Measurements from ENCODE around the gene SENP7. TPM values are rescaled to one million over a fixed set of nuclear protein-coding genes. Genes with fewer than 3 reads are reported as not detected.

Gene SENP7
- polyA plus RNA-seq, 1 of the 3 experiments (the other 2 are of a cell fraction): 2.7 TPM

DNA sequence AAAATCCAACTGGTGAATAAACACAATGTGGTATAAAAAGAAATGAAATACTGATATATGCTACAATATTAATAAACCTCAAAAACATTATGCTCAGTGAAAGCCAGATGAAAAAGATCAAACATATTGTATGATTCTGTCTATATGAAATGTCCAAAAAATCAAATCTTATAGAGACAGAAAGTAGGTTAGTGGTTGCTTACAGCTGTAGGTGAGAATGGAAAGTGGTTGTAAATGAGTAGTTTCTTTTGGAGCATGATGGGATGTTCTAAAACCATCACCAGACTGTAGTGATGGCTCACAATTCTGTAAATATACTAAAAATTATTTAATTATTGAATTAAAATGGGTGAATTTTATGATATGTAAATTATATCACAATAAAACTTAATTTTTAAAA is 58.4 kb downstream of the SENP7 start (continued):
- TF ChIP-seq ELF1 (IDR thresholded peaks at IDR 0.05) (no peak), MXI1 (IDR thresholded peaks at IDR 0.05; ENCODE audit: low read depth, low read length) (no peak), FOXM1 (IDR thresholded peaks at IDR 0.05; ENCODE audit: low read depth) (no peak), RAD21 (IDR thresholded peaks at IDR 0.05; ENCODE audit: low read length) (no peak), JUND (IDR thresholded peaks at IDR 0.05) (no peak), CHD2 (IDR thresholded peaks at IDR 0.05; ENCODE audit: low read length, partially characterized antibody) (no peak)
- TF ChIP-seq, protein P1, sequence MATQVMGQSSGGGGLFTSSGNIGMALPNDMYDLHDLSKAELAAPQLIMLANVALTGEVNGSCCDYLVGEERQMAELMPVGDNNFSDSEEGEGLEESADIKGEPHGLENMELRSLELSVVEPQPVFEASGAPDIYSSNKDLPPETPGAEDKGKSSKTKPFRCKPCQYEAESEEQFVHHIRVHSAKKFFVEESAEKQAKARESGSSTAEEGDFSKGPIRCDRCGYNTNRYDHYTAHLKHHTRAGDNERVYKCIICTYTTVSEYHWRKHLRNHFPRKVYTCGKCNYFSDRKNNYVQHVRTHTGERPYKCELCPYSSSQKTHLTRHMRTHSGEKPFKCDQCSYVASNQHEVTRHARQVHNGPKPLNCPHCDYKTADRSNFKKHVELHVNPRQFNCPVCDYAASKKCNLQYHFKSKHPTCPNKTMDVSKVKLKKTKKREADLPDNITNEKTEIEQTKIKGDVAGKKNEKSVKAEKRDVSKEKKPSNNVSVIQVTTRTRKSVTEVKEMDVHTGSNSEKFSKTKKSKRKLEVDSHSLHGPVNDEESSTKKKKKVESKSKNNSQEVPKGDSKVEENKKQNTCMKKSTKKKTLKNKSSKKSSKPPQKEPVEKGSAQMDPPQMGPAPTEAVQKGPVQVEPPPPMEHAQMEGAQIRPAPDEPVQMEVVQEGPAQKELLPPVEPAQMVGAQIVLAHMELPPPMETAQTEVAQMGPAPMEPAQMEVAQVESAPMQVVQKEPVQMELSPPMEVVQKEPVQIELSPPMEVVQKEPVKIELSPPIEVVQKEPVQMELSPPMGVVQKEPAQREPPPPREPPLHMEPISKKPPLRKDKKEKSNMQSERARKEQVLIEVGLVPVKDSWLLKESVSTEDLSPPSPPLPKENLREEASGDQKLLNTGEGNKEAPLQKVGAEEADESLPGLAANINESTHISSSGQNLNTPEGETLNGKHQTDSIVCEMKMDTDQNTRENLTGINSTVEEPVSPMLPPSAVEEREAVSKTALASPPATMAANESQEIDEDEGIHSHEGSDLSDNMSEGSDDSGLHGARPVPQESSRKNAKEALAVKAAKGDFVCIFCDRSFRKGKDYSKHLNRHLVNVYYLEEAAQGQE (IDR thresholded peaks at IDR 0.05; ENCODE audit: low read depth, low read length): no peak

DNA sequence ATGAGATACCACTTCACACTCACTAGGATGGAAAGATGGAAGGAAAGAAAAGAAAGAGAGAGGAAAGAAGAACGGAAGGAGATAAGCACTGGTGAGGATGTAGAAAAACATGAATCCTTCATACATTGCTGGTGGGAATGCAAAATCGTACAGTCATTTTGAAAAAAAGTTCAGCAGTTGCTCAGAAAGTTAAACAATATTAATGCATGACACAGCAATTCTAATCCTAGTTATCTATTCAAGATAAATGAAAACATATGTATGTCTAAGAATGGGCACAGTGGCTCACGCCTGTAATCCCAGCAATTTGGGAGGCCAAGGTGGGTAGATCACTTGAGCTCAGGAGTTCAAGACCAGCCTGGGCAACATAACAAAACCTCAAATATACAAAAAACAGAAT is 59.1 kb downstream of the SENP7 start:
- Histone ChIP-seq H3K4me3 (ENCODE audit: low read depth in 2 of 2, low read length in 1 of 2) (no peak overlapping the region), H3K9me3 (no peaks in the 10 kb centered on the region), H3K27ac (ENCODE audit: low read depth in 2 of 2, low read length in 1 of 2) (no peak overlapping the region), H3K9me2 (no peaks in the 10 kb centered on the region), H3K9ac (no peak overlapping the region), H3K36me3 (replicated peaks in 1 of 2; ENCODE audit: control insufficient read depth in 1 of 2, insufficient read depth in 2 of 2, low read length in 1 of 2) (peaks cover 11 to 12% of the 10 kb centered on the region in 2 experiments), H3K27me3 (ENCODE audit: insufficient read depth) (no peaks in the 10 kb centered on the region), H3K79me2 (ENCODE audit: insufficient read depth) (no peaks in the 10 kb centered on the region), H2AFZ (ENCODE audit: low read depth) (no peak overlapping the region), H3K4me2 (no peak overlapping the region), H3K4me1 (ENCODE audit: control insufficient read depth in 1 of 2, insufficient read depth in 2 of 2, low read depth in 1 of 2, low read length in 1 of 2) (no peaks in the 10 kb centered on the region), H4K20me1 (ENCODE audit: insufficient read depth) (no peaks in the 10 kb centered on the region), H3F3A (replicated peaks; ENCODE audit: insufficient read depth) (no peaks in the 10 kb centered on the region)
- no peak for DNase-seq
- 81% methylated on average over 3 of the region's 3 CpGs for WGBS (ENCODE audit: low lambda C conversion rate)
- ChIA-PET POLR2A (no interaction called here), CTCF (no interaction called here)
- TF ChIP-seq, protein P2, sequence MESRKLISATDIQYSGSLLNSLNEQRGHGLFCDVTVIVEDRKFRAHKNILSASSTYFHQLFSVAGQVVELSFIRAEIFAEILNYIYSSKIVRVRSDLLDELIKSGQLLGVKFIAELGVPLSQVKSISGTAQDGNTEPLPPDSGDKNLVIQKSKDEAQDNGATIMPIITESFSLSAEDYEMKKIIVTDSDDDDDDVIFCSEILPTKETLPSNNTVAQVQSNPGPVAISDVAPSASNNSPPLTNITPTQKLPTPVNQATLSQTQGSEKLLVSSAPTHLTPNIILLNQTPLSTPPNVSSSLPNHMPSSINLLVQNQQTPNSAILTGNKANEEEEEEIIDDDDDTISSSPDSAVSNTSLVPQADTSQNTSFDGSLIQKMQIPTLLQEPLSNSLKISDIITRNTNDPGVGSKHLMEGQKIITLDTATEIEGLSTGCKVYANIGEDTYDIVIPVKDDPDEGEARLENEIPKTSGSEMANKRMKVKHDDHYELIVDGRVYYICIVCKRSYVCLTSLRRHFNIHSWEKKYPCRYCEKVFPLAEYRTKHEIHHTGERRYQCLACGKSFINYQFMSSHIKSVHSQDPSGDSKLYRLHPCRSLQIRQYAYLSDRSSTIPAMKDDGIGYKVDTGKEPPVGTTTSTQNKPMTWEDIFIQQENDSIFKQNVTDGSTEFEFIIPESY (IDR thresholded peaks at IDR 0.05; ENCODE audit: borderline replicate concordance, low read depth): no peak
- TF ChIP-seq FOXM1 (IDR thresholded peaks at IDR 0.05; ENCODE audit: low read depth) (no peak), POLR2AphosphoS5 (IDR thresholded peaks at IDR 0.05; ENCODE audit: low read depth, low read length) (no peak), EP300 (IDR thresholded peaks at IDR 0.05; ENCODE audit: borderline replicate concordance in 1 of 2, low read depth in 1 of 2, low read length in 1 of 2) (no peak), CHD2 (IDR thresholded peaks at IDR 0.05; ENCODE audit: low read length, partially characterized antibody) (no peak), YY1 (IDR thresholded peaks at IDR 0.05; ENCODE audit: low read depth) (no peak), JUND (IDR thresholded peaks at IDR 0.05) (no peak), MEF2A (IDR thresholded peaks at IDR 0.05; ENCODE audit: borderline replicate concordance, low read depth) (no peak), MXI1 (IDR thresholded peaks at IDR 0.05; ENCODE audit: low read depth, low read length) (no peak), SIN3A (IDR thresholded peaks at IDR 0.05; ENCODE audit: borderline replicate concordance, low read depth, low read length) (no peak), TEAD4 (IDR thresholded peaks at IDR 0.05; ENCODE audit: borderline replicate concordance, insufficient read depth) (no peak), TCF12 (IDR thresholded peaks at IDR 0.05) (no peak)
- TF ChIP-seq, protein P3, sequence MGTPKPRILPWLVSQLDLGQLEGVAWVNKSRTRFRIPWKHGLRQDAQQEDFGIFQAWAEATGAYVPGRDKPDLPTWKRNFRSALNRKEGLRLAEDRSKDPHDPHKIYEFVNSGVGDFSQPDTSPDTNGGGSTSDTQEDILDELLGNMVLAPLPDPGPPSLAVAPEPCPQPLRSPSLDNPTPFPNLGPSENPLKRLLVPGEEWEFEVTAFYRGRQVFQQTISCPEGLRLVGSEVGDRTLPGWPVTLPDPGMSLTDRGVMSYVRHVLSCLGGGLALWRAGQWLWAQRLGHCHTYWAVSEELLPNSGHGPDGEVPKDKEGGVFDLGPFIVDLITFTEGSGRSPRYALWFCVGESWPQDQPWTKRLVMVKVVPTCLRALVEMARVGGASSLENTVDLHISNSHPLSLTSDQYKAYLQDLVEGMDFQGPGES (IDR thresholded peaks at IDR 0.05; ENCODE audit: low read depth, low read length): no peak
- TF ChIP-seq, protein P1 (IDR thresholded peaks at IDR 0.05; ENCODE audit: low read depth, low read length): no peak
- TF ChIP-seq, protein P4, sequence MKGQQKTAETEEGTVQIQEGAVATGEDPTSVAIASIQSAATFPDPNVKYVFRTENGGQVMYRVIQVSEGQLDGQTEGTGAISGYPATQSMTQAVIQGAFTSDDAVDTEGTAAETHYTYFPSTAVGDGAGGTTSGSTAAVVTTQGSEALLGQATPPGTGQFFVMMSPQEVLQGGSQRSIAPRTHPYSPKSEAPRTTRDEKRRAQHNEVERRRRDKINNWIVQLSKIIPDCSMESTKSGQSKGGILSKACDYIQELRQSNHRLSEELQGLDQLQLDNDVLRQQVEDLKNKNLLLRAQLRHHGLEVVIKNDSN (IDR thresholded peaks at IDR 0.05; ENCODE audit: borderline replicate concordance, low read depth): no peak
- TF ChIP-seq, protein P5, sequence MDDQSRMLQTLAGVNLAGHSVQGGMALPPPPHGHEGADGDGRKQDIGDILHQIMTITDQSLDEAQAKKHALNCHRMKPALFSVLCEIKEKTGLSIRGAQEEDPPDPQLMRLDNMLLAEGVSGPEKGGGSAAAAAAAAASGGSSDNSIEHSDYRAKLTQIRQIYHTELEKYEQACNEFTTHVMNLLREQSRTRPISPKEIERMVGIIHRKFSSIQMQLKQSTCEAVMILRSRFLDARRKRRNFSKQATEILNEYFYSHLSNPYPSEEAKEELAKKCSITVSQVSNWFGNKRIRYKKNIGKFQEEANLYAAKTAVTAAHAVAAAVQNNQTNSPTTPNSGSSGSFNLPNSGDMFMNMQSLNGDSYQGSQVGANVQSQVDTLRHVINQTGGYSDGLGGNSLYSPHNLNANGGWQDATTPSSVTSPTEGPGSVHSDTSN (IDR thresholded peaks at IDR 0.05): no peak
- TF ChIP-seq, protein P6, sequence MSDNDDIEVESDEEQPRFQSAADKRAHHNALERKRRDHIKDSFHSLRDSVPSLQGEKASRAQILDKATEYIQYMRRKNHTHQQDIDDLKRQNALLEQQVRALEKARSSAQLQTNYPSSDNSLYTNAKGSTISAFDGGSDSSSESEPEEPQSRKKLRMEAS (IDR thresholded peaks at IDR 0.05; ENCODE audit: low read depth): no peak

Measured in SK-N-SH (cell line).